Activated CD8-positive, alpha-beta memory T cell treated with anti-CD3 and anti-CD28 coated beads for 24 hours (primary cell): ENCODE measurements around the gene TGFB1.
"Not testable (repeated sequence)": the region's sequence is repeated elsewhere in the genome, so short reads cannot be mapped to it uniquely, and the experiment has no call there.

Experiments used
- DNase-seq: peaks from one replicate; pipeline ENCODE4 v3.0.0-alpha.2; 2020

Gene TGFB1

GRCh38 chr19:41367848-41368301 is 14.2 kb upstream of the TGFB1 start:
- no peak for DNase-seq

- no peak for DNase-seq
These were observed 12.4 kb upstream of the TGFB1 start for GRCh38 chr19:41366089-41366488.

- DNase-seq, result no peak
These were observed 11.0 kb upstream of the TGFB1 start for GRCh38 chr19:41364524-41365391.

- peak; percentile 99 for DNase-seq
These were observed 10.2 kb upstream of the TGFB1 start, which contains the start of gene B9D2 for GRCh38 chr19:41363753-41364523. Gene B9D2 (minus strand): TSS chr19:41364149. CDS start chr19:41363519, 630 bp downstream.

- no peak for DNase-seq
These were observed 9.6 kb upstream of the TGFB1 start for GRCh38 chr19:41363371-41363752.

GRCh38 chr19:41362143-41362847 is 8.6 kb upstream of the TGFB1 start:
- DNase-seq, result no peak

- no peak for DNase-seq
These were observed 6.0 kb upstream of the TGFB1 start for GRCh38 chr19:41359741-41360140.

- no peak for DNase-seq
These were observed 4.0 kb upstream of the TGFB1 start for GRCh38 chr19:41357746-41358145.

- DNase-seq, result peak; percentile 76
These were observed 3.4 kb upstream of the TGFB1 start for GRCh38 chr19:41356984-41357739.

- peak; percentile 69 for DNase-seq
These were observed 2.1 kb upstream of the TGFB1 start for GRCh38 chr19:41355802-41356201.

GRCh38 chr19:41355035-41355434 is 1.3 kb upstream of the TGFB1 start:
- DNase-seq, result no peak

- peak; percentile 68 for DNase-seq
These were observed 726 bp upstream of the TGFB1 start for GRCh38 chr19:41354343-41354953.

GRCh38 chr19:41352609-41353465 is 885 bp downstream of the TGFB1 start:
- peak; percentile 92 for DNase-seq

GRCh38 chr19:41352279-41352608 is 1.5 kb downstream of the TGFB1 start:
- no peak for DNase-seq

GRCh38 chr19:41351339-41352245 is 2.1 kb downstream of the TGFB1 start:
- peak; percentile 93 for DNase-seq

- peak; percentile 69 for DNase-seq
These were observed 2.9 kb downstream of the TGFB1 start for GRCh38 chr19:41350735-41351338.

GRCh38 chr19:41346916-41347315 is 6.8 kb downstream of the TGFB1 start:
- not testable (repeated sequence) for DNase-seq

GRCh38 chr19:41344162-41344561 is 9.6 kb downstream of the TGFB1 start:
- no peak for DNase-seq

GRCh38 chr19:41341669-41342490 is 11.8 kb downstream of the TGFB1 start:
- no peak for DNase-seq
